AG09319 (cell line): Measurements from ENCODE around the gene EIF5AL1.

ENCODE experiments used
- DNase-seq: peaks from one replicate; pipeline ENCODE4 v3.0.0-alpha.2; 2010; ENCODE audit warnings: low read depth; ENCODE audit errors: extremely low read depth
- CTCF ChIP-seq: IDR thresholded peaks from 2 replicates; pipeline ENCODE4 v1.5.1; 2011; ENCODE audit warnings: low read depth, mild to moderate bottlenecking, inconsistent platforms, low read length, moderate library complexity

Gene EIF5AL1

GRCh38 chr10:79479283-79479909 lies 32.9 kb upstream of the EIF5AL1 start:
- no peak for DNase-seq
- TF ChIP-seq CTCF, result no peak

GRCh38 chr10:79482304-79482703 lies 30.0 kb upstream of the EIF5AL1 start:
- no peak for TF ChIP-seq CTCF
- DNase-seq, result no peak

GRCh38 chr10:79482741-79483140 lies 29.6 kb upstream of the EIF5AL1 start:
- no peak for DNase-seq
- no peak for TF ChIP-seq CTCF

GRCh38 chr10:79483299-79483698 lies 29.0 kb upstream of the EIF5AL1 start:
- no peak for TF ChIP-seq CTCF
- DNase-seq, result no peak

GRCh38 chr10:79483948-79484347 lies 28.4 kb upstream of the EIF5AL1 start:
- TF ChIP-seq CTCF, result no peak
- DNase-seq, result peak; percentile 55

GRCh38 chr10:79484476-79484875 lies 27.9 kb upstream of the EIF5AL1 start:
- no peak for TF ChIP-seq CTCF
- no peak for DNase-seq

GRCh38 chr10:79487296-79488194 lies 24.8 kb upstream of the EIF5AL1 start:
- peak; percentile 62 for TF ChIP-seq CTCF
- DNase-seq, result no peak
